Measurements from ENCODE around the gene ARMCX5.
A peak's percentile ranks its signal among the peaks of the same experiment; 100 is the strongest.

The ARMCX5 gene

DNA sequence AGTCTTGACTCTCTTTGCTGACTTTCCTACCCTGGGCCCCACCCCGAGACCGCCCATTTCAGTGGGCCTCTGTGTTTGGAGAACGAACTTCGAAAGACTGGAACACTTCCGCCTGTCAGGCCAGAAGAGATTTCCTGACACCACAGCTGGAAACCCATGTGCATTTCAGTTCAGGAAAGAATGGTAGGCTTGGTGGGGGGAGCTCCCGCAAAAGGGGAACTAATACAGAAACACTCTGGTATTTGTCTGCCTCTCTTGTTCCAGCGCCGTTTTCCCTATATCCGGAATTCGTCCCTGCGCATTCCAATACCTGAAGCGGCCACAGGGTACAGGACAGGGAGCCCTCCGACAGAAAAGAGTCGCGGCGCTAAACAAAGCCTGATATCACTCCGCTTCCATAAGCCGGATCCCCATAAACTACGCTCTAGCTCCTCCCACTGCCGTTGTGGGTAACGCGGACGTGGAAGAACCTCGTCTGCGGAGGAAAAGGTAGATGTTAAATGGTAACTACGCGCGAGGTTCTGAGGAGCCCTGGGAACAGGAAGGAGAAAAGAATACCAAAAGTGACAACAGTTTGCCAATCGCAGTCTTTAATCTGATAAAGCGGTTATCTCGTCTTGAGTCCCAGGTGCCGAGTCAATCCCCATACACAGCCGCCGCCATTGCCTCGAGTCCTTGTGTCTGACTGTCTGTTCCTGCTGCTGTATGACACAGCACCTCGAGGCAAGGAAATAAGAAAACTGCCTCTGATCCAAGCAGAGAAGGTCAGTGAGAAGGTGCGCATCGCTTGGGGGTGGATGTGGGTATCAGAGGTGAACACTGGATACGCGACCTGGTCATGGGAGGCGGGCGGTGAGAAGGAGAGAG lies at the start of gene ARMCX5:
Gene ARMCX5, plus strand, starts transcription at position 432 of the 867 bp plus-strand sequence. CDS start 2,627 bp downstream, outside the sequence.
- peak; percentile 89 for DNase-seq

GRCh38 chrX:102558607-102559006 lies 40.7 kb upstream of the ARMCX5 start:
- DNase-seq = no peak

GRCh38 chrX:102560423-102561068 lies 38.8 kb upstream of the ARMCX5 start:
- DNase-seq = no peak

- DNase-seq = no peak
Observed at GRCh38 chrX:102580891-102581290, 18.4 kb upstream of the ARMCX5 start.

GRCh38 chrX:102593367-102593766 lies 5.9 kb upstream of the ARMCX5 start:
- DNase-seq = no peak

- peak; percentile 22 for DNase-seq
Observed at GRCh38 chrX:102599951-102600579, 750 bp downstream of the ARMCX5 start.

GRCh38 chrX:102604327-102604726 lies 5.0 kb downstream of the ARMCX5 start:
- DNase-seq = no peak

DNA sequence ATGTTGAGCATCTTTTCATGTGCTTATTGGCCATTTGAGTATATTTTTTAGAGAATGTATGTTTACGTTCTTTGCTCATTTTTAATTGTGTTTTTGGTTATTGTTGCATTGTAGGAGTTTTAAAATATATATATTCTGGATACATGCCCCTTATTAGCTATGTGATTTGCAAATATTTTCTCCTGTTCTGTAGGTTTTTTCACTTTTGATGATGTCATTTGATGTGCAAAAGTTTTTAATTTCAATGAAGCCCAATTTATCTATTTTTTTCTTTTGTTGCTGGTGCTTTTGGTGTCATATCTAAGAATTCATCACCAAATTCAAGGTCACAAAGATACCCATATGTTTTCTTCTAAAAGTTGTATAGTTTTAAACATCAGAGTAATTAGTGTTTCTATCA lies 6.8 kb downstream of the ARMCX5 start:
- no peak for DNase-seq

GRCh38 chrX:102610905-102611304 lies 11.6 kb downstream of the ARMCX5 start:
- no peak for DNase-seq

GRCh38 chrX:102624105-102624504 lies 24.8 kb downstream of the ARMCX5 start:
- no peak for DNase-seq

DNA sequence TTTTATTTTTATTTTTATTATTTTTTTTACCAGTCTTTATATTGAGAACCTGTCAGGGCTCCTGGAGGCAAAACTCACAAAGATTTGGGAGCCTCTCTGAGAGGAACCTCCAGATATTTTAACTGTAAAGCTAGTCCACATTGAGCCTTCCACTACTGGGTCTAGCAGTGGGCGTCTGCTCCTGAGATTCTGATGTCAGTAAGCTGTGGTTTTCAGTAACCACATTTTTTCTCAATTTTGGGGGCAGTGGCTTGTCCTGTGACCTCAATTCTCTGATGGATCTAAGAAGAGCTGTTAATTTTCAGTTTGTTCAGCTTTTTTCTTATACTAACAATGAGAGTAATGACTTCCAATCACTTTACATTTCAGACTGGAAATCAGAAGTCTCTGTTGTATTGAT lies 28.3 kb downstream of the ARMCX5 start:
- DNase-seq = no peak

DNA sequence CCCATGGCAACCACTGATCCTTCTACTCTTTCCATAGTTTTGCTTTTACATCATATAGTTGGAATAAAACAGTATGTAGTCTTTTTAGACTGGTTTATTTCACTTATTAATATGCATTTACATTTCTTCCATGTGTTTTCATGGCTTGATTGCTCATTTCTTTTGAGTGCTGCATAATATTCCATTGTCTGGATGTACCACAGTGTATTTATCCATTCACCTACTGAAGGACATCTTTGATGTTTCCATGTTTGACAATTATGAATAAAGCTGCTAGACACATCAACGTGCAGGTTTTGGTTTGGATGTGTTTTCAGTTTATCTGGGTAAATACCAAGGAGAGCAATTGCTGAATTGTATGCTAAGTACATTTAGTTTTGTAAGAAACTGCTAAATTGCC lies 38.2 kb downstream of the ARMCX5 start:
- no peak for DNase-seq

DNA sequence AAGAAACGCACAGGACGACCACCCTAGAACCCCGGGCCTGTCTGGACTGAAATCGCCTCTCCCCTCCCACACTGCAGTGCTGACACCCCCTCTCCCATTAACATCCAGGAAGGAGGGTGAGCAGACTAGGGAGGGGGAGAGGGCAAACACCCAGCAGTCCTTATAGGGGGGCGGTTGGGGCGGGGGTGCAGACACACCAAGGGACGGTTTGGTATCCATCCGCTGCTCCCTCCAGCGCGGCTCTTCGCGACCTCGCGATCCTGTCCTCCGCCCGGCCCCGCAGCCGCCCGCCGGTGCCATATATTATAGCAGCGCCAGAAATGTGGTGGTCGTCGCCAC lies 51.6 kb downstream of the ARMCX5 start:
- DNase-seq = no peak

- peak; percentile 58 for DNase-seq
Observed at GRCh38 chrX:102651242-102652011, 52.1 kb downstream of the ARMCX5 start, which contains the start of gene GPRASP1. GPRASP1 (plus strand) TSS chrX:102651483; CDS start chrX:102653914, 2,431 bp downstream.

GRCh38 chrX:102652031-102652688 lies 52.8 kb downstream of the ARMCX5 start:
- DNase-seq = peak; percentile 54

Data from fibroblast of skin of right biceps (primary cell).